Keratinocyte (primary cell): ENCODE measurements around the gene ADSS2. TPM values are rescaled to one million over a fixed set of nuclear protein-coding genes. Genes with fewer than 3 reads are reported as not detected.
"Not testable (repeated sequence)": the region's sequence is repeated elsewhere in the genome, so short reads cannot be mapped to it uniquely, and the experiment has no call there.

Experiments used
- DNase-seq: peaks from one replicate; pipeline ENCODE4 v3.0.0-alpha.2; 2011; ENCODE audit warnings: low read depth, missing footprints, low spot score
- FAIRE-seq: peaks from 2 replicates; lab custom pipeline; 2011; peaks lifted over from hg19 to GRCh38; lab: Jason Lieb, UNC
- H2AFZ ChIP-seq: 2 replicates; pipeline ENCODE4 v1.6.0; 2012; ENCODE audit warnings: low read length, control low read depth, inconsistent platforms; ENCODE audit not compliant: control insufficient read depth
- H3K27ac ChIP-seq: 2 replicates; pipeline ENCODE4 v1.5.1; 2011; ENCODE audit warnings: low read length; ENCODE audit not compliant: control insufficient read depth, insufficient read depth
- H3K27me3 ChIP-seq: 3 replicates; pipeline ENCODE4 v1.6.0; 2011; ENCODE audit warnings: low read length; ENCODE audit not compliant: control insufficient read depth, insufficient read depth; ENCODE audit errors: extremely low read depth
- H3K36me3 ChIP-seq, 2 experiments: 2 replicates in 1 of 2; 3 replicates in 1 of 2; pipeline ENCODE4 v1.5.1; 2011; ENCODE audit warnings: low read length in 2 of 2, mild to moderate bottlenecking in 1 of 2; ENCODE audit not compliant: control insufficient read depth in 2 of 2, insufficient read depth in 2 of 2; ENCODE audit errors: extremely low read depth in 1 of 2
- H3K4me1 ChIP-seq: 3 replicates; pipeline ENCODE4 v1.5.1; 2011; ENCODE audit warnings: low read length; ENCODE audit not compliant: control insufficient read depth, insufficient read depth; ENCODE audit errors: extremely low read depth
- H3K4me2 ChIP-seq: 3 replicates; pipeline ENCODE4 v1.6.0; 2011; ENCODE audit warnings: low read depth, low read length; ENCODE audit not compliant: control insufficient read depth, insufficient read depth; ENCODE audit errors: extremely low read depth
- H3K4me3 ChIP-seq, 3 experiments: fragments of 200-600 bp in 1 of 3; sonication (generic) in 1 of 3; 2 replicates in 2 of 3; 3 replicates in 1 of 3; pipeline ENCODE4 v1.5.1; 2011 to 2016; ENCODE audit warnings: low read length in 3 of 3, mild to moderate bottlenecking in 3 of 3, control low read depth in 2 of 3, inconsistent platforms in 1 of 3, low read depth in 1 of 3, mixed read lengths in 1 of 3, mixed run types in 1 of 3, moderate library complexity in 1 of 3; ENCODE audit not compliant: control insufficient read depth in 2 of 3, insufficient read depth in 2 of 3; ENCODE audit errors: extremely low read depth in 1 of 3
- H3K79me2 ChIP-seq: 2 replicates; pipeline ENCODE4 v1.6.0; 2012; ENCODE audit warnings: low read length; ENCODE audit not compliant: control insufficient read depth, insufficient read depth
- H3K9ac ChIP-seq: 3 replicates; pipeline ENCODE4 v1.6.0; 2011; ENCODE audit warnings: low read length; ENCODE audit not compliant: control insufficient read depth, insufficient read depth; ENCODE audit errors: extremely low read depth
- H3K9me1 ChIP-seq: 3 replicates; pipeline ENCODE4 v1.6.0; 2011; ENCODE audit warnings: low read length; ENCODE audit not compliant: control insufficient read depth, insufficient read depth; ENCODE audit errors: extremely low read depth
- H3K9me3 ChIP-seq: 2 replicates; pipeline ENCODE4 v1.5.1; 2012; ENCODE audit warnings: low read depth, low read length; ENCODE audit not compliant: control insufficient read depth
- H4K20me1 ChIP-seq: 3 replicates; pipeline ENCODE4 v1.6.0; 2011; ENCODE audit warnings: low read length; ENCODE audit not compliant: control insufficient read depth, insufficient read depth; ENCODE audit errors: extremely low read depth
- EZH2 ChIP-seq: IDR thresholded peaks from one replicate; pipeline ENCODE4 v1.6.1; 2012; ENCODE audit warnings: inconsistent platforms, mild to moderate bottlenecking, low read length, moderate library complexity
- dilution Hi-C: fragments of 300-500 bp; cut with MboI; formaldehyde crosslinking; loops from one replicate; pipeline ENCODE4 v1.7.0; 2020; ENCODE audit warnings: low sequenced_read_pairs; ENCODE audit not compliant: extremely low pct_ligation_motif_present
- polyA plus RNA-seq, 5 experiments: library from polyadenylated mRNA; depleted of rRNA in 3 of 5; stranded (reverse) in 3 of 5; stranded (forward) in 1 of 5; unstranded in 1 of 5; fragments of >200 nt; gene quantifications; 1 replicate in 1 of 5; 2 replicates in 3 of 5; 3 replicates in 1 of 5; pipeline versions ENCODE4 v1.2.1 to v1.2.3, GENCODE V29; 2011 to 2012; ENCODE audit warnings: missing spikeins in 2 of 5, low read depth in 1 of 5, low replicate concordance in 1 of 5
- TF ChIP-seq, protein P1 (sequence below), 3 experiments: IDR thresholded peaks in 1 of 3; conservative IDR thresholded peaks in 1 of 3; optimal IDR thresholded peaks in 1 of 3; 2 replicates in 2 of 3; 3 replicates in 1 of 3; pipeline versions ENCODE3 to v1.5.1; 2011; ENCODE audit warnings: low read length in 3 of 3, mild to moderate bottlenecking in 3 of 3, moderate library complexity in 2 of 3, control low read depth in 1 of 3, inconsistent platforms in 1 of 3; ENCODE audit not compliant: insufficient read depth in 2 of 3; ENCODE audit errors: extremely low read depth in 1 of 3

Gene ADSS2
- polyA plus RNA-seq, 1 donor (not counting 4 experiments of a cell fraction or from before 2014, with no cell fraction given): 53.5 TPM

GRCh38 chr1:244375051-244375450 lies 76.7 kb downstream of the ADSS2 start:
- DNase-seq: no peak
- Histone ChIP-seq H3K9ac (no peak overlapping the region), H3K9me3 (no peaks in the 10 kb centered on the region), H3K79me2 (no peaks in the 10 kb centered on the region), H3K4me3 (no peak overlapping the region), H3K4me2 (no peak overlapping the region), H3K27me3 (no peaks in the 10 kb centered on the region), H3K27ac (no peak overlapping the region), H3K36me3 (no peaks in the 10 kb centered on the region), H3K9me1 (no peaks in the 10 kb centered on the region), H3K4me1 (peaks cover 23% of the 10 kb centered on the region), H2AFZ (no peak overlapping the region), H4K20me1 (no peaks in the 10 kb centered on the region)
- dilution Hi-C loops: no loop called here
- TF ChIP-seq, protein P1, sequence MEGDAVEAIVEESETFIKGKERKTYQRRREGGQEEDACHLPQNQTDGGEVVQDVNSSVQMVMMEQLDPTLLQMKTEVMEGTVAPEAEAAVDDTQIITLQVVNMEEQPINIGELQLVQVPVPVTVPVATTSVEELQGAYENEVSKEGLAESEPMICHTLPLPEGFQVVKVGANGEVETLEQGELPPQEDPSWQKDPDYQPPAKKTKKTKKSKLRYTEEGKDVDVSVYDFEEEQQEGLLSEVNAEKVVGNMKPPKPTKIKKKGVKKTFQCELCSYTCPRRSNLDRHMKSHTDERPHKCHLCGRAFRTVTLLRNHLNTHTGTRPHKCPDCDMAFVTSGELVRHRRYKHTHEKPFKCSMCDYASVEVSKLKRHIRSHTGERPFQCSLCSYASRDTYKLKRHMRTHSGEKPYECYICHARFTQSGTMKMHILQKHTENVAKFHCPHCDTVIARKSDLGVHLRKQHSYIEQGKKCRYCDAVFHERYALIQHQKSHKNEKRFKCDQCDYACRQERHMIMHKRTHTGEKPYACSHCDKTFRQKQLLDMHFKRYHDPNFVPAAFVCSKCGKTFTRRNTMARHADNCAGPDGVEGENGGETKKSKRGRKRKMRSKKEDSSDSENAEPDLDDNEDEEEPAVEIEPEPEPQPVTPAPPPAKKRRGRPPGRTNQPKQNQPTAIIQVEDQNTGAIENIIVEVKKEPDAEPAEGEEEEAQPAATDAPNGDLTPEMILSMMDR (optimal IDR thresholded peaks at IDR 0.05 in 1 of 3, IDR thresholded peaks at IDR 0.05 in 1 of 3, conservative IDR thresholded peaks at IDR 0.05 in 1 of 3; ENCODE audit: extremely low read depth in 1 of 3, insufficient read depth in 2 of 3, low read length in 3 of 3): no peak
- no peak for TF ChIP-seq EZH2
- FAIRE-seq: no peak

- DNase-seq, H3K9ac ChIP-seq, H3K36me3 ChIP-seq, H3K79me2 ChIP-seq, H4K20me1 ChIP-seq, FAIRE-seq, H3K27me3 ChIP-seq, H3K9me3 ChIP-seq, H3K9me1 ChIP-seq, H3K27ac ChIP-seq, H3K4me3 ChIP-seq, dilution Hi-C loops, H3K4me2 ChIP-seq, H2AFZ ChIP-seq: not testable (repeated sequence)
- peaks cover 25% of the 10 kb centered on the region for H3K4me1 ChIP-seq
Observed at GRCh38 chr1:244374484-244374883, 77.2 kb downstream of the ADSS2 start.
